Left lung (tissue), 10 donors: Measurements from ENCODE around the gene RPRD2. TPM values are rescaled to one million over a fixed set of nuclear protein-coding genes. Genes with fewer than 3 reads are reported as not detected.

Source experiments
- ATAC-seq: fragments of 200-7000 bp; cut with Tn5 transposase; one replicate; pipeline ENCODE4 v1.9.1; 2020; ENCODE audit warnings: moderate library complexity
- DNase-seq, 4 donors: peaks; one replicate each; pipeline ENCODE4 v3.0.0-alpha.2; 2013 to 2020
- H3K27ac ChIP-seq, 2 donors: fragments of 200-600 bp; sonication (generic) in 1 of 2; one replicate each; pipeline versions ENCODE4 v1.5.0 to v1.8.0; 2020 to 2021
- H3K27me3 ChIP-seq, 2 donors: fragments of 200-600 bp; sonication (generic) in 1 of 2; one replicate each; pipeline versions ENCODE4 v1.5.0 to v1.8.0; 2020 to 2021
- H3K36me3 ChIP-seq, 2 donors: fragments of 200-600 bp; sonication (generic) in 1 of 2; one replicate each; pipeline versions ENCODE4 v1.5.0 to v1.8.0; 2020 to 2021
- H3K4me1 ChIP-seq, 2 donors: fragments of 200-600 bp; one replicate each; pipeline ENCODE4 v1.8.0; 2021
- H3K4me3 ChIP-seq, 2 donors: fragments of 200-600 bp; sonication (generic) in 1 of 2; one replicate each; pipeline versions ENCODE4 v1.5.0 to v1.8.0; 2020 to 2021; ENCODE audit warnings: mild to moderate bottlenecking in 1 of 2
- H3K9me3 ChIP-seq, 2 donors: fragments of 200-600 bp; sonication (generic) in 1 of 2; one replicate each; pipeline versions ENCODE4 v1.5.0 to v1.8.0; 2020 to 2021
- CTCF ChIP-seq, 2 donors: fragments of 200-600 bp; sonication (generic) in 1 of 2; IDR thresholded peaks; one replicate each; pipeline versions ENCODE4 v1.5.0 to v1.8.0; 2021; ENCODE audit warnings: antibody characterized with exemption in 2 of 2
- intact Hi-C, 2 donors: fragments of 100-400 bp; cut with DNase I; formaldehyde crosslinking; loops; one replicate each; pipeline versions ENCODE4 v1.11.2 to v1.14.2; 2022
- microRNA-seq, 2 donors: library from miRNA; unstranded; fragments of <30 nt; microRNA quantifications; one replicate each; pipeline ENCODE4, GENCODE V29; 2019
- polyA plus RNA-seq, 6 donors: library from polyadenylated mRNA; unstranded; fragments of 120-200 nt; gene quantifications; one replicate each; pipeline ENCODE4 v1.2.1, GENCODE V29; 2013; ENCODE audit not compliant: insufficient read length in 6 of 6
- total RNA-seq, 2 donors: library from RNA; stranded (reverse); fragmentation: NEBNext Ultra II Directional; extraction: Animal tissue kit (Norgen Biotek cat#: 25700); gene quantifications; one replicate each; pipeline ENCODE4 v1.2.1, GENCODE V29; 2021
- donor health status: DM: no; HTN: yes; CAD: no.
- donor health status: DM: no; HTN: no; CAD: no.

RPRD2 gene
- total and polyA plus RNA-seq, 8 donors: 26.2 to 43.8 (median 42.3) TPM

GRCh38 chr1:150525348-150525747 is 161.4 kb downstream of the RPRD2 start:
- Histone ChIP-seq H3K9me3 (no peaks in the 10 kb centered on the region), H3K4me1 (no peaks in the 10 kb centered on the region), H3K36me3 (no peaks in the 10 kb centered on the region), H3K27me3 (no peaks in the 10 kb centered on the region), H3K4me3 (no peak overlapping the region), H3K27ac (no peak overlapping the region)
- no peak for TF ChIP-seq CTCF (IDR thresholded peaks at IDR 0.05)
- DNase-seq (no peak), ATAC-seq (no peak)
- intact Hi-C loops: loop anchor here in 1 of 2 donors (10.0 kb wide), 1 partner anchor 51 kb away; no protein-coding TSS in a partner anchor

Small RNA genes within 50 kb of the gene (microRNA-seq; reads per million reads assigned to microRNA genes)
- gene MIR6878: 0 to 0.27 reads per million in 2 donors

Other genes starting within 250 kb of the RPRD2 start
- gene PLEKHO1, start 214.2 kb upstream of the RPRD2 start, total RNA-seq: 10 to 100 TPM; 35.3 to 51.2 TPM
- 10 to 100 TPM; 44.1 to 55.1 (median 48.3) TPM for gene PLEKHO1, start 214.2 kb upstream of the RPRD2 start, polyA plus RNA-seq
- 10 to 100 TPM; 27.3 to 31.4 TPM for gene ANP32E, start 128.0 kb upstream of the RPRD2 start, total RNA-seq
- 100 to 1,000 TPM in 2 of 6 donors, 10 to 100 TPM in 4; 72.4 to 112 (median 88.7) TPM for gene ANP32E, start 128.0 kb upstream of the RPRD2 start, polyA plus RNA-seq
- under 1 TPM; 0.18 to 0.44 TPM for gene CA14, start 106.4 kb upstream of the RPRD2 start, total RNA-seq
- gene CA14, start 106.4 kb upstream of the RPRD2 start, polyA plus RNA-seq: 1 to 10 TPM; 4.4 to 5.7 (median 4.6) TPM
- 100 to 1,000 TPM; 127 to 143 TPM for gene APH1A, start 95.1 kb upstream of the RPRD2 start, total RNA-seq
- gene APH1A, start 95.1 kb upstream of the RPRD2 start, polyA plus RNA-seq: 100 to 1,000 TPM; 173 to 206 (median 184) TPM
- gene C1orf54, start 91.4 kb upstream of the RPRD2 start, total RNA-seq: 10 to 100 TPM; 10.8 to 21.3 TPM
- gene C1orf54, start 91.4 kb upstream of the RPRD2 start, polyA plus RNA-seq: 10 to 100 TPM; 58.9 to 83.9 (median 72.5) TPM
- gene CIART, start 81.6 kb upstream of the RPRD2 start, total RNA-seq: 1 to 10 TPM; 3.4 to 3.9 TPM
- 10 to 100 TPM in 2 of 6 donors, 1 to 10 TPM in 4; 7.1 to 13.2 (median 8.7) TPM for gene CIART, start 81.6 kb upstream of the RPRD2 start, polyA plus RNA-seq
- gene MRPS21, start 70.3 kb upstream of the RPRD2 start, total RNA-seq: 10 to 100 TPM; 44.2 to 47.9 TPM
- 10 to 100 TPM; 54.0 to 66.2 (median 58.6) TPM for gene MRPS21, start 70.3 kb upstream of the RPRD2 start, polyA plus RNA-seq
- gene PRPF3, start 42.6 kb upstream of the RPRD2 start, total RNA-seq: 10 to 100 TPM; 38.1 to 53.1 TPM
- 100 to 1,000 TPM; 108 to 152 (median 130) TPM for gene PRPF3, start 42.6 kb upstream of the RPRD2 start, polyA plus RNA-seq
- gene TARS2, start 123.3 kb downstream of the RPRD2 start, total RNA-seq: 10 to 100 TPM; 18.5 to 21.7 TPM
- gene TARS2, start 123.3 kb downstream of the RPRD2 start, polyA plus RNA-seq: 10 to 100 TPM; 24.1 to 29.4 (median 26.8) TPM
- 10 to 100 TPM; 21.3 to 65.2 TPM for gene ECM1, start 144.0 kb downstream of the RPRD2 start, total RNA-seq
- gene ECM1, start 144.0 kb downstream of the RPRD2 start, polyA plus RNA-seq: 1 to 10 TPM; 1.9 to 3.4 (median 3.2) TPM
- gene FALEC, start 151.6 kb downstream of the RPRD2 start, total RNA-seq: not detected
- gene FALEC, start 151.6 kb downstream of the RPRD2 start, polyA plus RNA-seq: 1 to 10 TPM in 5 of 6 donors, under 1 TPM in 1; 0.50 to 1.9 (median 1.2) TPM
- 10 to 100 TPM; 52.9 to 76.0 TPM for gene ADAMTSL4, start 185.3 kb downstream of the RPRD2 start, total RNA-seq
- gene ADAMTSL4, start 185.3 kb downstream of the RPRD2 start, polyA plus RNA-seq: 10 to 100 TPM; 13.0 to 25.7 (median 19.5) TPM
- 100 to 1,000 TPM; 266 to 280 TPM for gene MCL1, start 215.5 kb downstream of the RPRD2 start, total RNA-seq
- gene MCL1, start 215.5 kb downstream of the RPRD2 start, polyA plus RNA-seq: 100 to 1,000 TPM; 114 to 260 (median 173) TPM